Measurements from ENCODE around the gene IGF2BP2.

DNA sequence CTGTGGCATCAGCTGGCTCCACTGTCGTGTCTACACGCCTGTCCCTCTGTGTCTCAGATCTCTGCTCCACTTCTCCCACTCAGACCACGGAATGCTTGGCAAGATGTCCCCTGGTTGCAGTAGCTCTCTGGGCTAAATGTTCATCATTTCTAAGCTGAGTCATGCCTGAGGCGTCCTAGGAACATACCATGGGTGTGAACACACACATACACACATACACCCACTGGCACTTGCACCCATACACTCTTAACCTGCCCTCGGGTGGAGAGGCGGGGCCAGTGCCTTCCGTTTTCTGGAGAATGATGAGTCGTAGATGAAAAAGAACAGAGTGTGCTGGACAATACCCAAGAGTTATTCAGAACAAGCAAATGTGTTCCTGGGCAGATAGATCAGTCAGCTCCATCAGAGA lies 166.3 kb downstream of the IGF2BP2 start:
- TF ChIP-seq MAZ (IDR thresholded peaks at IDR 0.05; ENCODE audit: borderline replicate concordance, low read depth, low read length) (peak; percentile 60; the same call in 1 of the 2 replicates), MAFK (IDR thresholded peaks at IDR 0.05; ENCODE audit: low read depth, low read length) (peak; percentile 46; the same call in 1 of the 2 replicates), SMC3 (IDR thresholded peaks at IDR 0.05; ENCODE audit: low read depth, low read length) (no peak), CHD1 (IDR thresholded peaks at IDR 0.05; ENCODE audit: low read depth, low read length) (no peak), RCOR1 (IDR thresholded peaks at IDR 0.05; ENCODE audit: insufficient replicate concordance, low read length) (peak; percentile 62), POLR2A (IDR thresholded peaks at IDR 0.05; ENCODE audit: low read depth, low read length) (no peak), RAD21 (IDR thresholded peaks at IDR 0.05; ENCODE audit: low read length) (no peak)
- TF ChIP-seq, protein P1, sequence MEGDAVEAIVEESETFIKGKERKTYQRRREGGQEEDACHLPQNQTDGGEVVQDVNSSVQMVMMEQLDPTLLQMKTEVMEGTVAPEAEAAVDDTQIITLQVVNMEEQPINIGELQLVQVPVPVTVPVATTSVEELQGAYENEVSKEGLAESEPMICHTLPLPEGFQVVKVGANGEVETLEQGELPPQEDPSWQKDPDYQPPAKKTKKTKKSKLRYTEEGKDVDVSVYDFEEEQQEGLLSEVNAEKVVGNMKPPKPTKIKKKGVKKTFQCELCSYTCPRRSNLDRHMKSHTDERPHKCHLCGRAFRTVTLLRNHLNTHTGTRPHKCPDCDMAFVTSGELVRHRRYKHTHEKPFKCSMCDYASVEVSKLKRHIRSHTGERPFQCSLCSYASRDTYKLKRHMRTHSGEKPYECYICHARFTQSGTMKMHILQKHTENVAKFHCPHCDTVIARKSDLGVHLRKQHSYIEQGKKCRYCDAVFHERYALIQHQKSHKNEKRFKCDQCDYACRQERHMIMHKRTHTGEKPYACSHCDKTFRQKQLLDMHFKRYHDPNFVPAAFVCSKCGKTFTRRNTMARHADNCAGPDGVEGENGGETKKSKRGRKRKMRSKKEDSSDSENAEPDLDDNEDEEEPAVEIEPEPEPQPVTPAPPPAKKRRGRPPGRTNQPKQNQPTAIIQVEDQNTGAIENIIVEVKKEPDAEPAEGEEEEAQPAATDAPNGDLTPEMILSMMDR (conservative IDR thresholded peaks at IDR 0.05; ENCODE audit: low read depth, low read length): no peak
